Measurements from ENCODE around the gene P2RX6. TPM values are rescaled to one million over a fixed set of nuclear protein-coding genes. Genes with fewer than 3 reads are reported as not detected.
"Not testable (repeated sequence)": the region's sequence is repeated elsewhere in the genome, so short reads cannot be mapped to it uniquely, and the experiment has no call there.

P2RX6 gene
- polyA plus RNA-seq, 1 of the 3 experiments (the other 2 are of a cell fraction): 7.1 TPM

GRCh38 chr22:21047730-21048129 lies 32.8 kb downstream of the P2RX6 start:
- H3K27ac ChIP-seq (ENCODE audit: low read depth in 2 of 2, low read length in 1 of 2): no peak overlapping the region
- H3K9me2 ChIP-seq: no peaks in the 10 kb centered on the region
- DNase-seq: no peak
- H3K9me3 ChIP-seq: no peaks in the 10 kb centered on the region
- no peaks in the 10 kb centered on the region for H3K36me3 ChIP-seq (replicated peaks in 1 of 2; ENCODE audit: control insufficient read depth in 1 of 2, insufficient read depth in 2 of 2, low read length in 1 of 2)
- no peaks in the 10 kb centered on the region for H3K79me2 ChIP-seq (ENCODE audit: insufficient read depth)
- H3K27me3 ChIP-seq (ENCODE audit: insufficient read depth): no peaks in the 10 kb centered on the region
- ChIA-PET POLR2A (interaction anchor here (0.5 to 2.6 kb wide), 3 partner anchors 33 to 111 kb away, joined by 3 to 8 read pairs (median 5); partner anchors contain the start of genes LZTR1 and P2RX6), CTCF (interaction anchor here (0.7 to 1.3 kb wide), 2 partner anchors 31 to 55 kb away, joined by 3 to 4 read pairs; no protein-coding TSS in a partner anchor)
- no peak overlapping the region for H3K4me2 ChIP-seq
- H2AFZ ChIP-seq (ENCODE audit: low read depth): no peak overlapping the region
- WGBS (ENCODE audit: low lambda C conversion rate): 90% methylated on average over 2 of the region's 7 CpGs
- H3K9ac ChIP-seq: no peak overlapping the region
- peaks cover 9 to 36% of the 10 kb centered on the region in 2 experiments; a peak in 3 of 4 replicates for H3K4me1 ChIP-seq (ENCODE audit: control insufficient read depth in 1 of 2, insufficient read depth in 2 of 2, low read depth in 1 of 2, low read length in 1 of 2)
- H3F3A ChIP-seq (replicated peaks; ENCODE audit: insufficient read depth): no peaks in the 10 kb centered on the region
- no peak for TF ChIP-seq RAD21 (IDR thresholded peaks at IDR 0.05; ENCODE audit: low read length)
- no peak for TF ChIP-seq IRF3 (IDR thresholded peaks at IDR 0.05; ENCODE audit: low read depth, low read length)
- TF ChIP-seq SIN3A (IDR thresholded peaks at IDR 0.05; ENCODE audit: borderline replicate concordance, low read depth, low read length): no peak
- TF ChIP-seq FOSL2 (IDR thresholded peaks at IDR 0.05; ENCODE audit: borderline replicate concordance, low read depth): no peak
- no peak for TF ChIP-seq MAX (IDR thresholded peaks at IDR 0.05; ENCODE audit: low read depth)
- TF ChIP-seq RCOR1 (IDR thresholded peaks at IDR 0.05; ENCODE audit: low read length): no peak
- no peak for TF ChIP-seq TAF1 (IDR thresholded peaks at IDR 0.05; ENCODE audit: borderline replicate concordance, low read depth, low read length)
- TF ChIP-seq TCF12 (IDR thresholded peaks at IDR 0.05): no peak
- no peak overlapping the region for H3K4me3 ChIP-seq (ENCODE audit: low read depth in 2 of 2, low read length in 1 of 2)
- H4K20me1 ChIP-seq (ENCODE audit: insufficient read depth): no peaks in the 10 kb centered on the region

DNA sequence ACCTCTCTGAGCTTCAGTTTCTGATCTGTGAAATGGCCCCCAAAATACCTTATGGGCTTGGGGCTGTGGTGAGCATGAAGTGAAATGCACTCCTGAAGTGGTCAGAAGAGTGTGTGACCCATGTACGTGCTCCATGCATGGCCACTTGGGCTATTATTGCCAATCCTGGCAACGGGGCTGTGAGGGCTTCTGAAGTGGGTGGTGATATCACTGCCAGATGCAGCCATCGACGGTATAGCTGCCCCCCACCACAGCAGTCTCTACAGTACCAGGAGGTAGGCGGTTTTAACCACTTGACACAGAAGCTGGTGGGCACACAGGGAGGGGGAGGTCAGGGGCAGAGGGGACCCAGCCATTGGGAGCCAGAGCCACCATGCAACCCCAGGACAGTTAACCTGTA lies 33.5 kb downstream of the P2RX6 start:
- H3K4me2 ChIP-seq; H3F3A ChIP-seq (replicated peaks; ENCODE audit: insufficient read depth); H4K20me1 ChIP-seq (ENCODE audit: insufficient read depth); H3K27me3 ChIP-seq (ENCODE audit: insufficient read depth); H3K36me3 ChIP-seq (replicated peaks in 1 of 2; ENCODE audit: control insufficient read depth in 1 of 2, insufficient read depth in 2 of 2, low read length in 1 of 2); H3K9ac ChIP-seq; H2AFZ ChIP-seq (ENCODE audit: low read depth); H3K27ac ChIP-seq (ENCODE audit: low read depth in 2 of 2, low read length in 1 of 2); H3K79me2 ChIP-seq (ENCODE audit: insufficient read depth); POLR2A ChIA-PET; H3K9me3 ChIP-seq; H3K4me3 ChIP-seq (ENCODE audit: low read depth in 2 of 2, low read length in 1 of 2); H3K9me2 ChIP-seq; DNase-seq: not testable (repeated sequence)
- H3K4me1 ChIP-seq (ENCODE audit: control insufficient read depth in 1 of 2, insufficient read depth in 2 of 2, low read depth in 1 of 2, low read length in 1 of 2): peaks cover 9 to 36% of the 10 kb centered on the region in 2 experiments; a peak in 3 of 4 replicates
- 62% methylated on average over 2 of the region's 5 CpGs for WGBS (ENCODE audit: low lambda C conversion rate)
- CTCF ChIA-PET: interaction anchor here (0.7 kb wide), 1 partner anchor 32 kb away, joined by 3 read pairs; no protein-coding TSS in a partner anchor

GRCh38 chr22:21048965-21049364 lies 34.0 kb downstream of the P2RX6 start:
- H3K9me3 ChIP-seq; H3K9me2 ChIP-seq; H4K20me1 ChIP-seq (ENCODE audit: insufficient read depth); CTCF ChIA-PET; H3K79me2 ChIP-seq (ENCODE audit: insufficient read depth); H3K27me3 ChIP-seq (ENCODE audit: insufficient read depth); H3K4me2 ChIP-seq; H3K9ac ChIP-seq; H3K27ac ChIP-seq (ENCODE audit: low read depth in 2 of 2, low read length in 1 of 2); H3K4me3 ChIP-seq (ENCODE audit: low read depth in 2 of 2, low read length in 1 of 2); DNase-seq; H3K36me3 ChIP-seq (replicated peaks in 1 of 2; ENCODE audit: control insufficient read depth in 1 of 2, insufficient read depth in 2 of 2, low read length in 1 of 2); H2AFZ ChIP-seq (ENCODE audit: low read depth); POLR2A ChIA-PET; H3F3A ChIP-seq (replicated peaks; ENCODE audit: insufficient read depth): not testable (repeated sequence)
- H3K4me1 ChIP-seq (ENCODE audit: control insufficient read depth in 1 of 2, insufficient read depth in 2 of 2, low read depth in 1 of 2, low read length in 1 of 2): peaks cover 9 to 32% of the 10 kb centered on the region in 2 experiments; a peak in 3 of 4 replicates
- 100% methylated on average over 2 of the region's 12 CpGs for WGBS (ENCODE audit: low lambda C conversion rate)

Data from SK-N-SH (cell line).